HG03025 (cell line): Measurements from ENCODE around the gene AP3S1.
"Not testable (repeated sequence)": the region's sequence is repeated elsewhere in the genome, so short reads cannot be mapped to it uniquely, and the experiment has no call there.

Source experiments
- ATAC-seq: cut with Tn5 transposase; IDR thresholded peaks from one replicate; pipeline ENCODE4 v1.9.1; 2021; ENCODE audit warnings: mild to moderate bottlenecking, moderate library complexity; ENCODE audit not compliant: unreplicated experiment, low FRiP score

AP3S1 gene

GRCh38 chr5:115858396-115858795 is 16.7 kb downstream of the AP3S1 start:
- ATAC-seq, result no peak

- ATAC-seq, result no peak
These were observed 17.6 kb downstream of the AP3S1 start for GRCh38 chr5:115859378-115859777.

GRCh38 chr5:115869256-115869795 is 27.6 kb downstream of the AP3S1 start:
- ATAC-seq, result no peak

GRCh38 chr5:115872447-115872846 is 30.7 kb downstream of the AP3S1 start:
- ATAC-seq, result no peak

- ATAC-seq, result no peak
These were observed 31.7 kb downstream of the AP3S1 start for GRCh38 chr5:115873392-115873791.

GRCh38 chr5:115875447-115875846 is 33.7 kb downstream of the AP3S1 start:
- ATAC-seq, result no peak

GRCh38 chr5:115877342-115877741 is 35.6 kb downstream of the AP3S1 start:
- ATAC-seq, result not testable (repeated sequence)

GRCh38 chr5:115882434-115882833 is 40.7 kb downstream of the AP3S1 start:
- not testable (repeated sequence) for ATAC-seq

- no peak for ATAC-seq
These were observed 43.0 kb downstream of the AP3S1 start for GRCh38 chr5:115884704-115885103.

GRCh38 chr5:115885208-115885607 is 43.5 kb downstream of the AP3S1 start:
- not testable (repeated sequence) for ATAC-seq

GRCh38 chr5:115888027-115888426 is 46.3 kb downstream of the AP3S1 start:
- no peak for ATAC-seq

- ATAC-seq, result no peak
These were observed 50.3 kb downstream of the AP3S1 start for GRCh38 chr5:115892021-115892420.

GRCh38 chr5:115894342-115894741 is 52.6 kb downstream of the AP3S1 start:
- ATAC-seq, result no peak

- ATAC-seq, result no peak
These were observed 54.1 kb downstream of the AP3S1 start for GRCh38 chr5:115895821-115896220.

GRCh38 chr5:115898656-115899055 is 56.9 kb downstream of the AP3S1 start:
- ATAC-seq, result no peak

- ATAC-seq, result no peak
These were observed 65.4 kb downstream of the AP3S1 start for GRCh38 chr5:115907177-115907576.

GRCh38 chr5:115913623-115914400 is 72.1 kb downstream of the AP3S1 start:
- ATAC-seq, result not testable (repeated sequence)

GRCh38 chr5:115920171-115920725 is 78.5 kb downstream of the AP3S1 start:
- ATAC-seq, result no peak

- ATAC-seq, result not testable (repeated sequence)
These were observed 87.1 kb downstream of the AP3S1 start for GRCh38 chr5:115928578-115929407.

GRCh38 chr5:115930171-115930570 is 88.4 kb downstream of the AP3S1 start:
- not testable (repeated sequence) for ATAC-seq
